ENCODE results near the gene MARVELD3.

GRCh38 chr16:71666928-71667707 lies 41.1 kb downstream of the MARVELD3 start:
- TF ChIP-seq CTCF (IDR thresholded peaks at IDR 0.05; ENCODE audit: poor library complexity) (no peak), EZH2 (IDR thresholded peaks at IDR 0.05; ENCODE audit: borderline replicate concordance) (no peak), EZH2phosphoT487 (IDR thresholded peaks at IDR 0.05; ENCODE audit: low read depth, severe bottlenecking, unreplicated experiment) (no peak)
